ENCODE measurements around the gene AMZ1.
"Not testable (repeated sequence)": the region's sequence is repeated elsewhere in the genome, so short reads cannot be mapped to it uniquely, and the experiment has no call there.

The AMZ1 gene

DNA sequence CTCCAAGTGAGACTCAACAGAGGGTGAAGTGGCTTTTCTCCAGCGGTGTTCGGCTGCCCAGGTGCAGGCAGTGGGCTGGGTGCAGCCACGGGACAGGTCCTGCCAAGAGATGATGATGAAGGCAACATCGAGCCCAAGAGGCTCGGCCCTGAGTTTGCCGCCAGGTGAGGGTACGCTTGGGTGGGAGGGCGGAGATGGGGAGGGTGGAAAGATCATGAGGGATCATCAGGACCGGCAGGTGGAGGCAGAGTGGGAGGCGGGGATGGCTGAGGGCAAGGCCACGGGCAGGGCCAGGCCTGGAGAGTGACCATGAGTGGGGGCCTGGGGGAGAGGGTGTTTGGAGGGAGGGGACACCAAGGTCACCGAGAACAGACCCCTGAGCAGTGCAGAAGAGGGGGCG, 17.8 kb upstream of the AMZ1 start:
- no peak for DNase-seq

DNA sequence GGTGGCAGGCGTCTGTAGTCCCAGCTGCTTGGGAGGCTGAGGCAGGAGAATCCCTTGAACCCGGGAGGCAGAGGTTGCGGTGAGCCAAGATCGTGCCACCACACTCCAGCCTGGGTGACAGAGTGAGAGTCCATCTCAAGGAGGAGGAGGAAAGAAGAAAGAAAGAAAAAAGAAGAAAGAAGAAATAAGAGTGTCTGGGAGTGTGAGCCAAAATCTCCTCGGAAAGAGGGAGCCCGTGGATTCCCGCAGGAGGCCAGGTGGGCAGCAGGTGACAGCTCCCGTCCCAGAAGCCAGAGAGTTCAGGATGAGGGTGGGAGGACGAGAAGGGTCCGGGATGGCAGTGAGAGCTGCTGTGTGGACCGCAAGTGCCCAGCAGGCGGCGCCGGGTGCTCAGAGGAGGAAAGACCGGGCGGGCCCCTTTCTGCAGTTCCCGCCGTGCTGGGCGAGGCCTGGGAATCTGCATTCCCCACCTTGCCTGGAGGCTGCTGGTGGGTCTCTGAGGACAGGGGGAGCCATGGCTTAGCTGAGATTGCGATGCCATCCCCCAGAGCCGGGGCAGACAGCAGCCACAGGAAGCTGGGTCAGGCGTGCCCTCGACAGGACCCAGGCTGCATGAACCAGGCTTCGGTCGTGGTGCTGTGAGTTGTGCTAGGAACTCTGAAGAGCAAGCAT, 17.1 kb upstream of the AMZ1 start:
- peak; percentile 88 for DNase-seq

DNA sequence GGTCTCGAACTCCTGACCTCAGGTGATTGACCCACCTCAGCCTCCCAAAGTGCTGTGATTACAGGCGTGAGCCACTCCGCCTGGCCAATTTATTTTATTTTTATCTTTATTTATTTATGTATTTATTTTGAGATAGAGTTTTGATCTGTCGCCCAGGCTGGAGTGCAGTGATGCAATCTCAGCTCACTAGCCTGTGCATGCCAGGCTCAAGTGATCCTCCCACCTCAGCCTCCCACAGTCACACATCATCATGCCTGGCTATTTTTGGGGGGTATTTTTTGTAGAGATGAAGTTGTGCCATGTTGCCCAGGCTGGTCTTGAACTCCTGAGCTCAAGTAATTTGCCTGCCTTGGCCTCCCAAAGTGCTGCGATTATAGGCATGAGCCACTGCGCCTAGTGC, 14.8 kb upstream of the AMZ1 start:
- not testable (repeated sequence) for DNase-seq

DNA sequence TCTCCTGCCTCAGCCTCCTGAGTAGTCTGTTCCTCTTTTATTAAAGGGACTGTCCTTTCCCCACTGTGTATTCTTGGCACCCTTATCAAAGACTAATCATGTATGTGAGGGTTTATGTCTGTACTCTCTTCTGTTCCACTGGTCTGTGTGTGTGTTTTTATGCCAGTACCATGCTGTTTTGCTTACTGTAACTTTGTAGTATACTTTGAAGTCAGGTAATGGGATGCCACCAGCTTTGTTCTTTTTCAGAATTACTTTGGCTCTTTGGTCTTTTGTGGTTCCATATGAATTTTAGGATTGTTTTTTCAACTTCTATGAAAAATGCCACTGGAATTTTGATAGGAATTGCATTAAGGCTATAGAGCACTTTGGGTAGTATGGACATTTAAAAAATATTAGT, 14.1 kb upstream of the AMZ1 start:
- DNase-seq, result no peak

DNA sequence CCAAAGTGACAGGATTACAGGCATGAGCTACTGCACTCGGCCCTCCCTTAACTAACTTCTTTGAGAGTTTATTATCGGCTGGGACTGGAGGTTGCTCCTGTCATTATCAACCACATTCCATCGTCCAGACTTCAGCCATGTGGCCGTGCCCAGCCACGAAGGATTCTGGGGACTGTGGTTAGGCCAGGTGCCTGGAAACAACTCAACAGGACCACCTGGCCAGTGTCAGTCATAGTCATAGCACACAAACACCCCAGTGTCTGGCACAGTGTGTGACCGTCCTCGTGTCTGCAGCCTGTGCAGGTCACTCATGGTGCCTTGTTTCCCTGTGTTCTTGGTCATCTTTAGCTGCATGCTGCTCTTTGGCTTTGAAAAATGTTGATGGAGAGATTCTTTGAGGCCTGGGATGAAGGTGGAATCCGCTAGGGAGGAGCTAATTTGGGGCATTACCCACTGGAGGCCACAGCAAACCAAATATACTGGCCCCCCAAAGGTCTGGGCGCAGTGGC, 12.7 kb upstream of the AMZ1 start:
- DNase-seq, result no peak

DNA sequence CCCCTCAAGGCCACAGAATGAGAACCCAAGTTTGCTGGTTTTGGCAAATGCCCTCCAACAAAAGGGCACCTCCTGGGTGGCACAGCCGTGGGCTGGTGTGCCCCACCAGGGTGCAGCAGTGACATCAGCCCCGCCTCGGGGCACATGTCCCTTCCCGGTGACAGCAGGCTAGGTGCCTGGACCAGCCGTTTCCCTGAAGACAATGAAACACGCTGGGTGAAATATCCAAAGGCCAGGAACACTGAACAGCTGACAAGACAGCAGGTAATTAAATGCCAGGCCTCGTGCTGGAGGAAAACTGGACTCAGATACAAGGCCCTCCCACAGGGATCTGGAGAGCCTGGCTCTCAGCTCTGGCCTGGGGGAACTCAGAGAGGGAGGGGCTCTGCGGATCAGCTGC, 11.4 kb upstream of the AMZ1 start:
- not testable (repeated sequence) for DNase-seq

DNA sequence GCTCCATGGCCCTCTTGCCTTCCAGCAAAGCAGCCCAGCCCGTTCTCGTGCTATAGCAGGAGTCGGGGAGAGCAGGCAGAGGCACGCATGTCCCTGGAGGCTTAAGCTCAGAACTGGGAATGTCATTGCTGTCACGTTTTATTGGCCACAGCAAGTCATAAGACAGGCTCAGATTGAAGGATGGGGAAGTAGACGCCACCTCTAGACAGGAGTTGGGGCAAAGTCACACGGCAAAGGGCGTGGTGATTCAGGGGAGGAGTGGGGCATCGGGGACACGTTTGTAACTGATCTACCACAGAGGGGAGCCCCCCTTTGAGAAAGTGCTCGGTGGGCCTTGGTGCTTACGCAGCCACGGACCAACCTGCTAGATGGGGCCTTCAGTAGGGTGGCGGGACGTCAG, 9.5 kb upstream of the AMZ1 start:
- not testable (repeated sequence) for DNase-seq

DNA sequence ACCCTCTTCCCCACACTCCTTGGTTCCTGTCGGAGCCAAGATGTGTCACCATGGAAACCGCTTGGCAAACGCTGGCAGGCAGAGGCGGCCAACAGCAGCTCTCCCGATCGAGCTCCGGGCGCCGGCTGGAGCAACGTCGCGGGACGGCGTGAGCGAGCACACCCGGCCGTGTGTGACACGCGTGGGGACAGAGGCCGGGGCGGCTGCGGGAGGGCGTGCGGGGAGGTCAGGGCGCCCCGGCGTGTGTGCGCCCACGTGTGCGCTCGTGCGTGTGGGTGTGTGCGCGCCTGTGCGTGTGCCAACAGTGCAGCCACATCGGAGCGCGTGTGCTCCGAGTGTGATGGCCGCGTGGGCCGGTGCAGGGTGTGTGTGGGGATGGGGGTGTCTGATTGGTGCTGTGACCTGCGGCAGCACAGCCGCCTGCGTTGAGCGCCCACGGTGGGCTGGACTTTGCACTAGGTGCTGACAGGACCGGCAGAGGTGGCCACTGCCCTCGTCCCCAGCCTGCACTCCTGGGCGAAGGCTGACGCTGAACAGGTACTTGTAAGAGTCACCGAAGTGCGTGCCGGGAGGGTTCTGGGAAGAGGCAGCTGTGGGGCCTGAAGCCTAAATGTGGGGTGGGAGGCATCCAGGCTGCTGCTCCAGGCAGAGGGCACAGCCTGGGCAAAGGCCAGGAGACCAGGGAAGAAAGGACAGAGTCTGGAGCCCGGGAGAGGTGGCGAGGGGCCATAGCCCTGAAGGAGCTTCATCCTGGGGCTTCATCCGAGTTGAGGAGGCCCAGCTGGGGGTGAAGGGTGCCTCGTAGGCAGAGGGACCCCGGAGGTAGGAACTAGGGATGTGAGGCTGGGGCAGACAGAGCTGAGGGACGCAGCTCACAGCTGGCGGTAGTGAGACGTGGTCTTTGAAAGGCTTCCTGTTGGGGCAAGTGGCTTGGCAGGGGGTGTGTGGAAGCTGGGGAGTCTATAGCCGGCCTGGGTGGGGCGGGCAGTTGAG, 8.6 kb upstream of the AMZ1 start:
- not testable (repeated sequence) for DNase-seq

DNA sequence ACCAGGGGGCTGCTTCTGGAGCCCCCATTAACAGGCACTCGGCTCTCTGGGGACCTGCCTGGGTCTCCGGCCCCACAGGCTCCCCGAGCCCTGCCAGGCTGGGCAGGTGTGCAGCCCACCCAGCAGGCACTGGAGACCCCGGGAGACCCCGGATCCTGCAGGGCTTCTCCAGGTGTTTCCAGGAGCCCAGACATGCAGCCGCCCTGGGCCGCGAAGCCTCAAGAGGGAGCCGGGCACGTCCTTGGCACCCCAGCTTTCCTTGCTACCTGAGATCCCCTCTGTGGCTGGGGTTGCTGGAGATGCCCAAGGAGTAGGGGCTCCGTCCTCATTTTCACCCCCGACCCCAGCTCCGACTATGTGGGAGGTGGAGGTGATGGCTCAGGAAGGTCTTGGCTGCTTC, 7.7 kb upstream of the AMZ1 start:
- DNase-seq, result no peak

DNA sequence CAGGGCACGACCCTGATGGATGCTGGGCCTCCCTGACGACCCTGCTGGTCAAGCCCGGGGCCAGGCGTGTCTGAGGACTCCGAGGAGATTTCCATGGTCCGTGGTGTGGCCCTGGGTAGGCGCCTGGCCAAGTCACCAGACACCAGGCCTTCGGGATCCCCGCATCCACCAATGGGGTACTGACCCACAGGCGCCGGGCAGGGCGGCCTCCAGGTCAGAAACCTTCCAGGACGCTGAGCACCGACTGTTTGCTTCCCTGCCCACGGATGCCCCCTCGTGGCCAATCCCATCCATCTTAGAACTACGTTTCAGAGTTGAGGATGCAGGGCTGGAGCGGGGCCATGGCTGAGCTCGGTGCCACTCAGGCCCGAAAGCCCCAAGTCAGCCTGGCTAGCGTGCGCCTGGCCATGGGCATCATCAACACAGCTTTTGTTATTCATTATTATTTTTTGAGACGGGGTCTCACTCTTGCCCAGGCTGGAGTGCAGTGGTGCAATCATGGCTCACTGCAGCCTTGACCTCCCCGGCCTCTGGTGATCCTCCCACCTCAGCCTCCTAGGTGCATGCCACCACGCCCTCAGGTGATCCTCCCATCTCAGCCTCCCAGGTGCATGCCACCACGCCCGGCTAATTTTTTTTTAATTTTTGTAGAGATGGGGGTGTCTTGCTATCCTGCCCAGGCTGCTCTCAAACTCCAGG, 7.1 kb upstream of the AMZ1 start:
- DNase-seq, result peak; percentile 77

DNA sequence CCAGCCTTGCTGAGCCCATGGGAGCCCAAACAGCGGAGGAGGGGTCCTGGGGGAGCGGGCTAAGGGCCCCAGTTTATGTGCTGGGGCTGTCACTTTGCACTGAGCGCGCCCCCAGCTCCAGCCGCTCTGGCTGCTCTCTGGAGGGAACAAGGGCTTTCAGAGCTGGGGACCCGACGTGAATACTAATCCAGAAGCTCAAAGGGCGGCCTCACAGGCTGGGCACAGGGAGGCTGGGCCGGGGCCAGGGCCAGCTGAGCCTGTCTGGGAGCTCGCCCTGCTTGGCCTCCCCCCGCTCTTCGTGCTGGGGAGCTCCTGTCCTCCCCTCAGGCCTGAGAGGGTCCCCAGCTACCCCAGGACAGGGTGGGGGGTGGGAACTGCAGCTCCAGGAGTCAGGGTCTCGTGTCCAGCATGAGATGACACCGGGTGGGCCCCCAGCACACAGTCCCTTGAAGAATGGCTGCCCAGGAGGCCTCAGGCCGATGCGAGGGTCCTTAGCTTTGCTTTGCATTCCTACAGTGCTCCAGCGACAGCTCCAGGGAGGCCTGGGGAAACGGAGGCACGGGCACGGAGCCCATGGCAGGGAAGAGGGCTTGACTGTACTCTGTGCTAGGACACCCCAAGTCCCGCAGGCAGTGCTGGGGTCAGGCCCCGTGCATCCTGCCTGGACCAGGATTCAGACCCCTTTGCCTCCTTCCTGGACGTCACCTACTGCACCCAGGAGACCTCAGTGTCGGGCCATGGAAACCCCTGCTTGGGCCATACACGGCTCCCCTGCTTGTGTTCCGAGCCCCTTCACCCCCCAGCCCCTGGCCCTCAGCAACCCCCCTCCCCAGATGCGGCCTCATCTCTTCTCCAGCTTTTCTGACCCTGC, 5.8 kb upstream of the AMZ1 start:
- no peak for DNase-seq

DNA sequence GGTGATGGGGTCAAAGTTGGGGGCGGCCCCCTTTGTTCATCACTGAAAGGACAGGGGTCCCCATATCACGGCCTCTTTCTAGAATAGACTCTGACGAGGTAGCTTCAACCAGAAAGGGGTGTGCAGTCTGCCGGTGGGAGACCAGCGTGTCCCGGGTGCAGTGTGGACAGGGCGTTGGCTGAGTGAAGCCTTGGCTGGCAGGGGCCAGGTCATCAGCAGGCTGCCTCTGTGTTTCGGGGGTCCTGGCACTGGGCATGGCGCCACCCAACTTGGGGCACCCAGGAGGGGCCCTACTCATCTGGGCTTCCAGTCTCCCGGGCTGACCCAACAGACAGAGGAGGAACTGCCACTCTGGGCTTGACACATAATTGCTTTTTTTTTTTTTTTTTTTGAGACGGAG, 3.5 kb upstream of the AMZ1 start:
- DNase-seq, result no peak

DNA sequence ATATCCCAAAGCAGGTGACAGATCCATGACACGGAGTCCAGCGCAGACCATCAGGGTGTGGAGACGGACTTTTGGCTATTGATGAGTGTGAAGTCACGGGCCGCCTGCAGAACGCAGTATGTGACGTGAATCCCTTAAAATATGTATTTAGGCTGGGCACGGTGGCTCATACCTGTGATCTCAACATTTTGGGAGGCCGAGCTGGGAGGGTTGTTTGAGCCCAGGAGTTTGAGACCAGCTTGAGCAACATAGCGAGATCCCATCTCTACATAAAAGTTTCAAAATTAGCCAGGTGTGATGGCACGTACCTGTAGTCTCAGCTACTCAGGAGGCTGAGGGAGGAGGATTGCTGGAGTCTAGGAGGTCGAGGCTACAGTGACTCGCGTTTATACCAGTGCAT, 1.9 kb upstream of the AMZ1 start:
- DNase-seq, result no peak

DNA sequence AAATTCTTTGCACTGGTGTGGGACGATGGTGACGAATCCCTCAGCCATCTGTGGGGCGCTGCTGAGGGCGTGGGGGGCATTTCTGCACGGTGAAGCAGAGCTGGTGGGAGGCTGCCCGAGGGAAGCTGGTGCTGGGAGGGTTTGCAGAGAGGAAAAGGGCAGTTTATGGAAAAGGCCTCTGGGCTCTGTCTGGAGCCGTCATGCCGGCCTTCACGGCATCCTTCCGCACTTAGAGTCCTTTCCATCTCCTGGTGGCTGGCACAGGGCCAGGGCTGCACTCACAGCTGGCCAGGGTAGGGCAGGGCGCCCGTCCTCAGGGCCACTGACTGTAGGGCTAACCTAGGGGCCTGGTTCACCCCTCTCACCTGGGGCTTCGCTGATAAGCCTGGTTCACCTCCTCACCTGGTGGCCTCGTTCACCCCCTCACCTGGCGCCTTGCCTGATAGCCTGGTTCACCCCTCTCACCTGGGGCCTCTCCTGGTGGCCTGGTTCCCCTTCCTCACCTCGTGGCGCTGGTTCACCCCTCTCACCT, 598 bp upstream of the AMZ1 start:
- DNase-seq, result no peak

DNA sequence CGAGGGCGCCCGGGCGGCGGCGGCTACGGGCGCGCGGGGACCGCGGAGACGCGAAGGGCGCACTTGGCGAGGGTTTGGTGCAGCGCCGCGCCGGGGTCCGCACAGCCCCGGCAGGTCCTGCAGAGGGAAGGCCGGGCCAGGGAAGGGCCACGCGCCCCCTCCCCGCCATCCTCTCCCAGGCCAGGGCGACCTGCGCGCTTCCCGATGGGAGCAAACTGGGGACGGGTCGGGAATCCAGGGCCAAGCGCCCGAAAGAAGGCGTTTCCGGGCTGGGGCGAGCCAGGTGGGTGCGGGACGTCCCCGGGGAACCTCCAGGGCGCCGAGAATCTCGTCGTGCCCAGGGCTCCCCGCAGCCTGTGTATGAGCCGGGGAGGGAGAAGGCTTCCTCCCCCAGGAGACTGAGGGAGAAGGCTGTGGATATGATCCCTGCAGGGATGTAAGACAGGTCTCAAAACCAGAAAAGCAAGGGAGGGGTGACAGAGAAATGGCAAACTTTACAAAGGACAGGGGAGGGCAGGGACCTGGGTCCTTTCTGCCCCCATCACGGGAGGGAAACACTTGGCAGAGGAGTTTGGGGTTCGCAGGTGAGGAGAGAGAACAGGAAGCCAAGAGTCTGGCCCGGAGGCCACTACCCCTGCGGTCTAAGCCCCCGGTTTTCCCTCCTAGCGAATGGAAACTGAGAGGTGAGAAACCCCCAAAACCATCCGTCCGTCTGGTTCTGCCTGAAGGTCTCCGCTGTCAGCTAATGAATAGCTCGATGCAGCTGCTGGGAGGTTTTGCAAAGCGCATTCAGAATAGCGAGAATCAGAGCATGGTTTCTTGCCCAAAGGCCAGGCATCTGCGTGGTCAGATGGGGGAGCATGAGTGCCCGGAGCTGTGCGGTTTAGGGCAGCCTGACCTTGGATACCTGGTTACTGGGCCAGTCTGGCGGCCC, 674 bp downstream of the AMZ1 start:
- no peak for DNase-seq

DNA sequence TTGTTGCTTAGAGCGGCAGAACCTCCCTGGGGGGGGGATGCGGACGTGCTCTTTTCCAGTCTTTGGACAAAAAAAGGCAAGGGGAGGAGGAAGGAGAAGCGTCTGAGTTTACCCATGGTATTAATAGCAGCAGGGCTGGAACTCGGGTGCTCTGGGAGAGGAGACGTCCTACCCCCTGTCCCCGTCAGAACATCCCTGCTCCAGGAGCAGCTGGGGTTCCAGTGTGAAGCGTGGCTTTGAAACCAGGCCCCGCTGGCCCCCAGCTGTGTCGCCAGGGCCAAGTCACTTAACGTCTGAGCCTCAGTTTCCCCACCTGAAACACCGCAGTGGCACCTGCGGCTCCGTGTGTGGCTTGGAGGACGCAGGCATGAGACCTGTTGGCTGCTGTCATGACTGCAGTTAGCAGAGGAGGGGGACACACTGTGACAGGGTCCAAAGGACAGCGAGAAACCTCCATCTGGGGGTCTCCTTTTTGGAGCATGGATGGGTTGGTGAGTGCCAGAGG, 1.4 kb downstream of the AMZ1 start:
- DNase-seq, result no peak

DNA sequence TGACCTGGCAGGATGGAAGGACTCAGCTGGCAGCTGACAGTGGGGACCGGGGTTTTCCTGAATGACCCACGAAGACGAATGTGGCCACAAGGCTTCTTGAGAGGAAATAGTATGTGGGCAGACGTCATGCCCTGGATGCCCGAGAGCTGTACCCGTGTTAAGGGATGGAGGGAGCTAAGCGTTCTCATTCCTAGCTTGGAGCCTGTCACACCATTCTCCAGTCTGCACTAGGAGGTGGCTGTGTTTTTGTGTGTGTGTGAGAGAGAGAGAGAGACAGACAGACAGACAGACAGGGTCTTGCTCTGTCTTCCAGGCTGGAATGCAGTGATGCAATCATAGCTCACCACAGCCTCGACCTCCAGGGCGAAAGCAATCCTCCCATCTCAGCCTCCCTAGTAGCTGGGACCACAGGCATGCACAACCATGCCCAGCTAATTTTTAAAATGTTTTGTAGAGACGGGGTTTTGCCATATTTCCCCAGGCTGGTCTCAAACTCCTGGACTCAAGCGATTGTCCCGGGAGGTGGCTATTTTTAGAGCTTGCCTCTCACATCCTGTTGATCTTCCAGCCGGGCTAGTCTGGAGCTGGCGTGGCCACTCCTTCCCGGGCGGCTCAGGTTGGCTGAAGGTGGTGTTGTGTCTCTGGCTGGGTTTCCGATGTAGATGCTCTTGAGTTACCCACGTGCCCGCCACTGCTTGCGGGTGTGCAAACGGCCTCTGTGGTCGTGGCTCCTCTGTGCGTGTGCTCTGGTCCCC, 2.1 kb downstream of the AMZ1 start:
- DNase-seq, result no peak

DNA sequence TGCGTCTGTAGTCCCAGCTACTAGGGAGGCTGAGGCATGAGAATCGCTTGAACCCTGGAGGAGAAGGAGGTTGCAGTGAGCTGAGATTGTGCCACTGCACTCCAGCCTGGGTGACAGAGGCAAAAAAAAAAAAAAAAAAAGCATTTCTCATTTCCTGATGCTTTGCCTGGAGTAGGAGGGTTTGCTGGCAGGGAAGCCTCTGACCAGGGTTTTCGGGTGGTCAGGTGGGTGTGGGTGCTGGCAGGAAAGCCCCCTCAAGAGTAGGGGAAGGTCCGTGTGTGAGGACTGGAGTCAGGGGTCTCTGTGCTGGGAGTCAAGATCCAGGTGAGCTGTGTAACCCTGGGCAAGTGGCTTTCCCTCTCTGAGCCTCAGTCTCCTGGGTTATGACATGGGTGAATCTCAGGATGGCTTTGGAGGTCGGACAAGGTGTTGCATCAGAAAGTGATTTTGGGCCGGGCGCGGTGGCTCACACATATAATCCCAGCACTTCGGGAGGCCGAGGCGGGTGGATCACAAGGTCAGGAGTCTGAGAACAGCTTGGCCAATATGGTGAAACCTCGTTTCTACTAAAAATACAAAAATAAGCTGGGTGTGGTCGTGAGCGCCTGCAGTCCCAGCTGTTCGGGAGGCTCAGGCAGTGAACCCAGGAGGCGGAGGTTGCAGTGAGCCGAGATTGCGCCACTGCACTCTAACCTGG, 3.2 kb downstream of the AMZ1 start:
- DNase-seq, result no peak

DNA sequence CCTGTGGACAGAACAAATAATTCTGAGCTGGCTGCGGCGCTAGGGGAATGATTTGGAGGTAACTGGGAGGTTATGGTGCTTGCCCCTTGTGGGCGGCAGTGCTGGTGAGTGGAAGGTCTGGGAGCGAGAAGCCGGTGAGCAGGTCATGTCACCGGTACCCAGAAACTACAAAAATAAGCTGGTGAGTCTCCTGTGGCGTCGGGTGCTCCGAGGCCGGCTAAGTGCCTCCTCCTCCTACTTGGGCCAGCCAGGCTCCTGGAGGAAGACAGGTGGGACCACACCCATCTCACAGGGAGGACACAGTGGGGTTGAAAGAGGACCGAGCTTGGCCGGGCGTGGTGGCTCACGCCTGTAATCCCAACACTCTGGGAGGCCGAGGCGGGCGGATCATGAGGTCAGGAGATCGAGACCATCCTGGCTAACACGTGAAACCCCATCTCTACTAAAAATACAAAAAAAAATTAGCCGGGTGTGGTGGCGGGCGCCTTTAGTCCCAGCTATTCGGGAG, 4.0 kb downstream of the AMZ1 start:
- DNase-seq, result not testable (repeated sequence)
